BJ (cell line): Measurements from ENCODE around the gene IQGAP1. TPM values are rescaled to one million over a fixed set of nuclear protein-coding genes. Genes with fewer than 3 reads are reported as not detected.

Experiments
- CTCF ChIA-PET: fragments of 350-600 bp; formaldehyde crosslinking; extraction: SDS; loops from one replicate; lab custom pipeline; 2021; ENCODE audit warnings: antibody characterized with exemption, inconsistent platforms; lab: Yijun Ruan, JAX
- POLR2A ChIA-PET: fragments of 300-600 bp; sonication (Branson Sonifier 250); formaldehyde crosslinking; extraction: SDS; loops from one replicate; lab custom pipeline; 2021; ENCODE audit warnings: antibody characterized with exemption; lab: Charles Lee
- DNase-seq: peaks from one replicate; pipeline ENCODE4 v3.0.0-alpha.2; 2011; ENCODE audit warnings: low read depth
- H3K27me3 ChIP-seq: 2 replicates; pipeline ENCODE4 v1.6.0; 2011; ENCODE audit warnings: low read length; ENCODE audit not compliant: control insufficient read depth, insufficient read depth
- H3K36me3 ChIP-seq: 2 replicates; pipeline ENCODE4 v1.5.1; 2011; ENCODE audit warnings: low read length; ENCODE audit not compliant: control insufficient read depth, insufficient read depth
- H3K4me3 ChIP-seq: 2 replicates; pipeline ENCODE4 v1.5.1; 2011; ENCODE audit warnings: low read depth, mild to moderate bottlenecking, control low read depth, low read length
- polyA plus RNA-seq: library from polyadenylated mRNA; depleted of rRNA; stranded (reverse); fragments of >200 nt; gene quantifications from 2 replicates; pipeline ENCODE4 v1.2.3, GENCODE V29; 2011
- TF ChIP-seq, protein P1 (sequence below): IDR thresholded peaks from 2 replicates; pipeline ENCODE4 v1.5.1; 2011; ENCODE audit warnings: low read depth, mild to moderate bottlenecking, control low read depth, inconsistent platforms, low read length, moderate library complexity; ENCODE audit not compliant: insufficient read depth

IQGAP1 gene
- polyA plus RNA-seq, 1 experiment = 88.7 TPM

DNA sequence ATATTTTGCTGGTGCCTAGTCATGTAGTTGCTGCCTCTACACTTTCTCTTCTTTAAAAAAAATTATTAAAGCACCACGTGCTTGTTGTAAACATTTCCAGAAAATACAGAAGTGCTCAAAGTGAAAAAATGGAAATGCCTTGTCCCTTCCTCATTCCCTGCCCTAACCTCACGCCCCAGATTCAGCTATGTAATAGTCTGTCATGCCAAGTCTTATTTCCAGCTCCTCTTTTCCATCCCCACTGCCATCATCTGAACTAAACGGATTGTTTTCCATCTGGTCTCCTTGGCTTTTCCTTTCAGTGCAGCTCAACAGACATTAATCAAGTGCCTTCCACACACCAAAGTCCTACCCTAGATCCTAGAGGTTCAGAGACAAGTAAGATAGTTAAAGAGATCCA is 20.5 kb upstream of the IQGAP1 start:
- TF ChIP-seq, protein P1, sequence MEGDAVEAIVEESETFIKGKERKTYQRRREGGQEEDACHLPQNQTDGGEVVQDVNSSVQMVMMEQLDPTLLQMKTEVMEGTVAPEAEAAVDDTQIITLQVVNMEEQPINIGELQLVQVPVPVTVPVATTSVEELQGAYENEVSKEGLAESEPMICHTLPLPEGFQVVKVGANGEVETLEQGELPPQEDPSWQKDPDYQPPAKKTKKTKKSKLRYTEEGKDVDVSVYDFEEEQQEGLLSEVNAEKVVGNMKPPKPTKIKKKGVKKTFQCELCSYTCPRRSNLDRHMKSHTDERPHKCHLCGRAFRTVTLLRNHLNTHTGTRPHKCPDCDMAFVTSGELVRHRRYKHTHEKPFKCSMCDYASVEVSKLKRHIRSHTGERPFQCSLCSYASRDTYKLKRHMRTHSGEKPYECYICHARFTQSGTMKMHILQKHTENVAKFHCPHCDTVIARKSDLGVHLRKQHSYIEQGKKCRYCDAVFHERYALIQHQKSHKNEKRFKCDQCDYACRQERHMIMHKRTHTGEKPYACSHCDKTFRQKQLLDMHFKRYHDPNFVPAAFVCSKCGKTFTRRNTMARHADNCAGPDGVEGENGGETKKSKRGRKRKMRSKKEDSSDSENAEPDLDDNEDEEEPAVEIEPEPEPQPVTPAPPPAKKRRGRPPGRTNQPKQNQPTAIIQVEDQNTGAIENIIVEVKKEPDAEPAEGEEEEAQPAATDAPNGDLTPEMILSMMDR = no peak
- H3K4me3 ChIP-seq = no peak overlapping the region
- no peaks in the 10 kb centered on the region for H3K27me3 ChIP-seq
- DNase-seq = no peak
- ChIA-PET CTCF (interaction anchor here (0.5 to 2.1 kb wide), 4 partner anchors 10 to 48 kb away, joined by 5 to 11 read pairs (median 6); no protein-coding TSS in a partner anchor), POLR2A (no interaction called here)
- no peaks in the 10 kb centered on the region for H3K36me3 ChIP-seq

DNA sequence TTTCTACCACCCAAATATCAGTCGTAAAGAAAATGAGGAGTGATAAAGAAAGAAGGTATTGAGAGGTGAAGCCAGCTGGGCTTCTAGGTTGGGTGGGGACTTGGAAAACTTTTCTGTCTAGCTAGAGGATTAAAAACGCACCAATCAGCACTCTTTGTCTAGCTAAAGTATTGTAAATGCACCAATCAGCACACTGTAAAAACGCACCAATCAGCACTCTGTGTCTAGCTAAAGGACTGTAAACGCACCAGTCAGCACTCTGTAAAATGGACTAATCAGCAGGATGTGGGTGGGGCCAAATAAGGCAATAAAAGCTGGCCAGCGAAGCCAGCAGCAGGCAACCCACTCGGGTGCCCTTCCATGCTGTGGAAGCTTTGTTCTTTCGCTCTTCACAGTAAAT is 13.0 kb upstream of the IQGAP1 start:
- POLR2A ChIA-PET = interaction anchor here (0.6 kb wide), 1 partner anchor 125 kb away, joined by 3 read pairs; no protein-coding TSS in a partner anchor
- TF ChIP-seq, protein P1 = no peak
- DNase-seq = no peak
- CTCF ChIA-PET = interaction anchor here (1.6 to 4.2 kb wide), 2 partner anchors 13 to 55 kb away, joined by 7 to 14 read pairs; no protein-coding TSS in a partner anchor
- H3K36me3 ChIP-seq = no peaks in the 10 kb centered on the region
- no peaks in the 10 kb centered on the region for H3K27me3 ChIP-seq
- H3K4me3 ChIP-seq = no peak overlapping the region

DNA sequence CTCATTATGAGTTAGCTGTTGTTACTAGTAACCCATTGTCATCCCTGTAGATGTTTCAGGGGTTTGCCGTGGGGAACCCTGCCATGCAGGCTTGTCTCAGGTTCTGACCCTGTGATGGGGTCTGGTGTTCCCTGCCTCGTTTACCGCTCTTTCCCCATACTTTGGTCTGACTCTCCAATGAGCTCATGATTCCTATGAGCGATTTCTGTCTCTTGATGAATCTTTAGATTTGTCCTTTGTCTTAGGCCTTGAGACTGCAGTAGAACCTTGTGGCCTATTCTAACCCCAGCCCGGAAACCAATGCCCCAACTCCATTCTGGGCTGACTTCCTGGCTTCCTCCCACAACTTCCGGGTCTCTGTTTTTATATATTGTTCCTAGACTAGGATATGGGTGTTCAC is 11.3 kb upstream of the IQGAP1 start:
- no peak overlapping the region for H3K4me3 ChIP-seq
- TF ChIP-seq, protein P1 = no peak
- ChIA-PET CTCF (interaction anchor here (3.3 to 4.2 kb wide), 2 partner anchors 9 to 57 kb away, joined by 11 to 14 read pairs; no protein-coding TSS in a partner anchor), POLR2A (no interaction called here)
- no peak for DNase-seq
- H3K27me3 ChIP-seq = no peaks in the 10 kb centered on the region
- H3K36me3 ChIP-seq = no peaks in the 10 kb centered on the region

DNA sequence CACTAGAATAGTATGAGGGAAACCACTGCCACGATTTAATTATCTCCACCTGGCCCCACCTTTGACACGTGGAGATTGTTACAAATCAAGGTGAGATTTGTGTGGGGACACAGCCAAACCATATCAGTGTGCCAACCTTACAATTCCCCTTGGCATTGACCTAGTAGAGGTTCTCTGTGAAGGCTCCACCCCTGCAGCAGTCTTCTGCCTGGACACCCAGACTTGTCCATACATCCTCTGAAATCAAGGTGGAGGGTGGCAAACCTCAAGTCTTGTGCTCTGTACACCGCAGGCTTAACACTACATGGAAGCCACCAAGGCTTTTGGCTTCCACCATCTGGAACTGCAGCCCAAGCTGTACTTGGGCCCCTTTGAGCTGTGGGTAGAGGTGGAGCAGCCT is 8.8 kb upstream of the IQGAP1 start:
- Histone ChIP-seq H3K36me3 (no peaks in the 10 kb centered on the region), H3K27me3 (no peaks in the 10 kb centered on the region), H3K4me3 (no peak overlapping the region)
- DNase-seq = no peak
- TF ChIP-seq, protein P1 = no peak
- POLR2A ChIA-PET = no interaction called here
- CTCF ChIA-PET = interaction anchor here (0.9 to 3.3 kb wide), 2 partner anchors 12 to 18 kb away, joined by 3 to 11 read pairs; no protein-coding TSS in a partner anchor

DNA sequence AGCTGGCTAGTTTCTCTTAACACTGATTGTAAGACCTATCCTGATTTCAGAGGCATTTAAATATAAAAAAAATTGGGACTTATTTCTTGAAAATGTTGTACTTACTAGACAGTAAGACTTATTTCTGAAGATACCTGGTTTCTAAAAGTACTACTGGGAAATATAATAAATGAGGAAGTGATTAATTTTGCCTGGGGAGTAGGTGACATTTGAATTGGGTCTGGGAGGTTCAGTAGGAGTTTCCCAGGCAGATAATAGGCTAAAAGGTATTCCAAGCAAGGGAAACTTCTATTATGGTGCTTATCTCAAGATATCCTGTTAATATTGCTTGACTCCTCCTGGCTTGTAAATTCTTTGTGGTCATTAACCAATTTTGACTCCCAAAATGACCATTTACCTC is 6.5 kb upstream of the IQGAP1 start:
- ChIA-PET POLR2A (no interaction called here), CTCF (interaction anchor here (0.9 to 1.9 kb wide), 3 partner anchors 11 to 62 kb away, joined by 4 to 8 read pairs (median 5); no protein-coding TSS in a partner anchor)
- H3K27me3 ChIP-seq = no peaks in the 10 kb centered on the region
- DNase-seq = no peak
- no peak overlapping the region for H3K4me3 ChIP-seq
- TF ChIP-seq, protein P1 = no peak
- no peaks in the 10 kb centered on the region for H3K36me3 ChIP-seq
